Neural cell (in vitro differentiated cells): ENCODE results near the gene TAF7. TPM values are rescaled to one million over a fixed set of nuclear protein-coding genes. Genes with fewer than 3 reads are reported as not detected.

ENCODE experiments used
- H2AFZ ChIP-seq: fragments of 200-600, 300-800 bp; sonication (generic), shearing (Covaris generic); 2 replicates; pipeline ENCODE4 v1.6.0; 2014; ENCODE audit warnings: low read depth, mild to moderate bottlenecking, antibody characterized with exemption, low read length, moderate library complexity
- H3F3A ChIP-seq: fragments of 200-600 bp; shearing (Covaris generic); 2 replicates; pipeline ENCODE4 v1.6.1; 2016; ENCODE audit warnings: mild to moderate bottlenecking, moderate library complexity, mixed read lengths, antibody characterized with exemption, low read length; ENCODE audit not compliant: insufficient read depth, poor library complexity, severe bottlenecking
- H3K27ac ChIP-seq: fragments of 200-600, 300-800 bp; sonication (generic), shearing (Covaris generic); 2 replicates; pipeline ENCODE4 v1.5.1; 2014; ENCODE audit warnings: mild to moderate bottlenecking, low read length, moderate library complexity
- H3K27me3 ChIP-seq: fragments of 300-800, 200-600 bp; sonication (generic), shearing (Covaris generic); 2 replicates; pipeline ENCODE4 v1.6.0; 2014; ENCODE audit warnings: mild to moderate bottlenecking, low read depth, low read length, moderate library complexity; ENCODE audit not compliant: insufficient read depth
- H3K36me3 ChIP-seq: fragments of 300-800, 200-600 bp; sonication (generic), shearing (Covaris generic); 2 replicates; pipeline ENCODE4 v1.5.1; 2014; ENCODE audit warnings: mild to moderate bottlenecking, antibody characterized with exemption, low read length, moderate library complexity; ENCODE audit not compliant: insufficient read depth
- H3K4me2 ChIP-seq: fragments of 300-800, 200-600 bp; sonication (generic), shearing (Covaris generic); 2 replicates; pipeline ENCODE4 v1.6.0; 2014; ENCODE audit warnings: mild to moderate bottlenecking, low read length
- H3K4me3 ChIP-seq: fragments of 300-800, 200-600 bp; sonication (generic), shearing (Covaris generic); 2 replicates; pipeline ENCODE4 v1.5.1; 2014; ENCODE audit warnings: mild to moderate bottlenecking, low read length, moderate library complexity
- H3K79me2 ChIP-seq: fragments of 200-600 bp; shearing (Covaris generic); replicated peaks from 2 replicates; pipeline ENCODE4 v1.6.0; 2014; ENCODE audit warnings: mild to moderate bottlenecking, low read length, moderate library complexity; ENCODE audit not compliant: insufficient read depth
- H3K9ac ChIP-seq: fragments of 300-800, 200-600 bp; sonication (generic), shearing (Covaris generic); 2 replicates; pipeline ENCODE4 v1.6.1; 2016; ENCODE audit warnings: mild to moderate bottlenecking, low read length, mixed read lengths
- H3K9me2 ChIP-seq: fragments of 200-600 bp; shearing (Covaris generic); 2 replicates; pipeline ENCODE4 v1.6.1; 2016; ENCODE audit warnings: mild to moderate bottlenecking, low read length, mixed read lengths; ENCODE audit not compliant: insufficient read depth
- H3K9me3 ChIP-seq: fragments of 200-600, 300-800 bp; sonication (generic), shearing (Covaris generic); 2 replicates; pipeline ENCODE4 v1.6.1; 2016; ENCODE audit warnings: mild to moderate bottlenecking, mixed run types, low read length, moderate library complexity, mixed read lengths
- H4K20me1 ChIP-seq: fragments of 200-600 bp; shearing (Covaris generic); 2 replicates; pipeline ENCODE4 v1.6.1; 2016; ENCODE audit warnings: mild to moderate bottlenecking, mixed run types; ENCODE audit not compliant: insufficient read depth
- EP300 ChIP-seq: fragments of 450-650 bp; conservative IDR thresholded peaks from 2 replicates; pipeline ENCODE4 v1.6.1; 2014; ENCODE audit warnings: antibody characterized with exemption, mild to moderate bottlenecking, moderate library complexity; ENCODE audit not compliant: poor library complexity, severe bottlenecking
- EZH2 ChIP-seq: fragments of 200-600, 300-800 bp; shearing (Covaris generic), sonication (generic); IDR thresholded peaks from 2 replicates; pipeline ENCODE4 v1.6.1; 2014; ENCODE audit warnings: antibody characterized with exemption, low read length, borderline replicate concordance, mild to moderate bottlenecking; ENCODE audit not compliant: insufficient read depth, poor library complexity, severe bottlenecking
- MXI1 ChIP-seq: fragments of 450-650 bp; conservative IDR thresholded peaks from 2 replicates; pipeline ENCODE4 v1.6.1; 2014; ENCODE audit warnings: antibody characterized with exemption, mild to moderate bottlenecking; ENCODE audit not compliant: poor library complexity, severe bottlenecking
- POLR2AphosphoS5 ChIP-seq: IDR thresholded peaks from 2 replicates; pipeline ENCODE4 v1.6.1; 2012
- RAD21 ChIP-seq: fragments of 450-650 bp; conservative IDR thresholded peaks from 2 replicates; pipeline ENCODE4 v1.6.1; 2014; ENCODE audit warnings: antibody characterized with exemption, mild to moderate bottlenecking, moderate library complexity
- REST ChIP-seq: IDR thresholded peaks from 2 replicates; pipeline ENCODE4 v1.6.1; 2012; ENCODE audit warnings: borderline replicate concordance
- SMC3 ChIP-seq: fragments of 450-650 bp; conservative IDR thresholded peaks from 2 replicates; pipeline ENCODE4 v1.6.1; 2014; ENCODE audit warnings: antibody characterized with exemption, mild to moderate bottlenecking, moderate library complexity; ENCODE audit not compliant: poor library complexity
- TAF1 ChIP-seq: IDR thresholded peaks from 2 replicates; pipeline ENCODE4 v1.6.1; 2012; ENCODE audit warnings: low read depth
- polyA plus RNA-seq: library from polyadenylated mRNA; depleted of rRNA; stranded (reverse); fragments of >200 nt; gene quantifications from 2 replicates; pipeline ENCODE4 v1.2.3, GENCODE V29; 2014
- TF ChIP-seq, protein P1 (sequence below): fragments of 450-650 bp; IDR thresholded peaks from 2 replicates; pipeline ENCODE4 v1.5.1; 2014; ENCODE audit warnings: antibody characterized with exemption, mild to moderate bottlenecking, moderate library complexity; ENCODE audit not compliant: poor library complexity, severe bottlenecking

Gene TAF7
- polyA plus RNA-seq, 1 donor from 2014 or later = 198 TPM

- no peaks in the 10 kb centered on the region for H3F3A ChIP-seq
- no peak overlapping the region for H2AFZ ChIP-seq
- H3K9me3 ChIP-seq = peaks cover 2% of the 10 kb centered on the region
- no peaks in the 10 kb centered on the region for H3K9me2 ChIP-seq
- TF ChIP-seq RAD21 (no peak), EZH2 (no peak), MXI1 (no peak), SMC3 (no peak), REST (no peak), POLR2AphosphoS5 (no peak), EP300 (no peak), TAF1 (no peak)
- TF ChIP-seq, protein P1, sequence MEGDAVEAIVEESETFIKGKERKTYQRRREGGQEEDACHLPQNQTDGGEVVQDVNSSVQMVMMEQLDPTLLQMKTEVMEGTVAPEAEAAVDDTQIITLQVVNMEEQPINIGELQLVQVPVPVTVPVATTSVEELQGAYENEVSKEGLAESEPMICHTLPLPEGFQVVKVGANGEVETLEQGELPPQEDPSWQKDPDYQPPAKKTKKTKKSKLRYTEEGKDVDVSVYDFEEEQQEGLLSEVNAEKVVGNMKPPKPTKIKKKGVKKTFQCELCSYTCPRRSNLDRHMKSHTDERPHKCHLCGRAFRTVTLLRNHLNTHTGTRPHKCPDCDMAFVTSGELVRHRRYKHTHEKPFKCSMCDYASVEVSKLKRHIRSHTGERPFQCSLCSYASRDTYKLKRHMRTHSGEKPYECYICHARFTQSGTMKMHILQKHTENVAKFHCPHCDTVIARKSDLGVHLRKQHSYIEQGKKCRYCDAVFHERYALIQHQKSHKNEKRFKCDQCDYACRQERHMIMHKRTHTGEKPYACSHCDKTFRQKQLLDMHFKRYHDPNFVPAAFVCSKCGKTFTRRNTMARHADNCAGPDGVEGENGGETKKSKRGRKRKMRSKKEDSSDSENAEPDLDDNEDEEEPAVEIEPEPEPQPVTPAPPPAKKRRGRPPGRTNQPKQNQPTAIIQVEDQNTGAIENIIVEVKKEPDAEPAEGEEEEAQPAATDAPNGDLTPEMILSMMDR = no peak
- H3K9ac ChIP-seq = no peak overlapping the region
- no peaks in the 10 kb centered on the region for H3K79me2 ChIP-seq
- H3K36me3 ChIP-seq = no peaks in the 10 kb centered on the region
- no peak overlapping the region for H3K4me2 ChIP-seq
- no peaks in the 10 kb centered on the region for H3K27me3 ChIP-seq
- H3K4me3 ChIP-seq = no peak overlapping the region
- H4K20me1 ChIP-seq = no peaks in the 10 kb centered on the region
- no peak overlapping the region for H3K27ac ChIP-seq
These were observed 5.7 kb upstream of the TAF7 start for GRCh38 chr5:141326088-141326854.

- H3K27ac ChIP-seq = no peak overlapping the region
- peaks cover 13% of the 10 kb centered on the region for H3K79me2 ChIP-seq
- H2AFZ ChIP-seq = no peak overlapping the region
- H3K9me3 ChIP-seq = peaks cover 22% of the 10 kb centered on the region
- H3F3A ChIP-seq = peaks cover 14% of the 10 kb centered on the region
- no peak overlapping the region for H3K4me3 ChIP-seq
- H3K27me3 ChIP-seq = no peaks in the 10 kb centered on the region
- no peak overlapping the region for H3K9ac ChIP-seq
- TF ChIP-seq SMC3 (no peak), MXI1 (no peak), EP300 (no peak), REST (no peak), POLR2AphosphoS5 (no peak), TAF1 (no peak)
- TF ChIP-seq, protein P1 = no peak
- peaks cover 16% of the 10 kb centered on the region for H3K36me3 ChIP-seq
- H3K9me2 ChIP-seq = no peaks in the 10 kb centered on the region
- H4K20me1 ChIP-seq = no peaks in the 10 kb centered on the region
- no peak overlapping the region for H3K4me2 ChIP-seq
These were observed 1.7 kb upstream of the TAF7 start for GRCh38 chr5:141322261-141322660.
